GM19193 (cell line): ENCODE data around the gene ARHGAP6.

Source experiments
- POLR2A ChIP-seq: IDR thresholded peaks from 4 replicates; pipeline ENCODE4 v1.6.1; 2011; ENCODE audit not compliant: insufficient read depth, insufficient read length; ENCODE audit errors: extremely low read depth

ARHGAP6 gene

DNA sequence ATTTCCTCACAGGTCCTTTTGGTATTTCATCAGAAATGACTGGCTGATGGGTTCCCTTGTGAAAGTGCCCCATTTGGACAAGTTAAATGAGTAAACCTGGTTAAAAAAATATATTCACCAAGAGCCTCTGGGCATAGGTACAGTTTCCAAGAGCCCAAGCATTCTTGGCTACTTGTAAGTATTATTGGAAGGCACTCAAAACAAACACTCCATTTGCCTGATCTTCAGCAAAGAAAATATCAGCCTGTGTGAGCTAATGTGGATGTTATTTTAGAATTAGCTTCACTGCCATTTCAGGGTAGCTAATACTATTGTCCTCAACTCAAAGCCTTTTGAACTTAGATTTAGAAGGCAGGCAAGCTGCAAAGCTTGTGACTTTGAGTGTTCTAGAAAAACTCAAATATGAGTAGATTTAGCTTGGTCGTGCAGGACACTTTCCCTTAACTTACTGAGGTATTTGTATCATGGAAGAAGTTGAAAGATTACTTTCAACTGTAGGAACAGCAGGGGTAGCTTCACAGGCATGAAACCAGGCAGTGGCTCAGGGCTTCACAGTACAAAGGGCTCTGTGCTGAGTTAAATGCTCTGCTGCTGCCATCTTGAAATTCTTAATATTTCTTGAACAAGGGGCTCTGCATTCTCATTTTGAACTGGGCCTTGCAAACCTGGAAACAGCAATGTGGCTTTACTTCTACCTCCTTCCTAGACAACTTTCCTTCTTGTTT is 195.3 kb downstream of the ARHGAP6 start:
- no peak for TF ChIP-seq POLR2A

DNA sequence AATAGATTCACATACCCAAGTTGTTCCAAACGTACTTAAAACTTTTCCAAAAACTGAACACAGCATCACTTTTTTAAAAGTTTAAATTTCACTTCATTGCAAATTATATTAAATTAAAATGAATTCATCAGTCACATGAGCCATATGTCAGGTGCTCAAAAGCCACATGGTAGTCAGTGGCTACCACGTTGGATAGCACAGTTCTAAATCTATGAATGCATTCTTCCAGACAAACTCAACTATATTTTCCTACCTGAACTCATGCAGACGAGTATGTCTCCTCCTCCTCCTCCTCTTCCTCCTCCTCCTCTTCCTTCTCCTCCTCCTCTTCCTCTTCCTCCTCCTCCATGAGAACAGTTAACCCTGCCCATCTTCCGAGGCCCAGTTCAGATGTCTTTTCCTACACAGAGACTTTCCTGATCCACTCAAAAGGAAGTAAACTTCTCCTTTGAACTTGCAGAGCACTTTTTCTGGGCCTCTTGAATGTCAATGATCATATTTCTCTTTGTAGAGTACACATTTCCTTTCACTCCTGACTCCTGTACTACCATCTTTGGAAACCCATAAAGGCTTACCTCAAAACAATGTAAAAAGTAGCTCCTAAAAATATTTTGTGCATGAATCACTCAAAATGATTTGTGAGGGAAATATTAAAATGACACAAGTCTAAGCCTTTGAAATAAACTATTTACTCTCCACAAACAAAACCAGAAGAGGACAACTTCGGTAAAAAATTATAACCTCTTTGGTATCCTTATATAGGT is 199.9 kb downstream of the ARHGAP6 start:
- TF ChIP-seq POLR2A: no peak

DNA sequence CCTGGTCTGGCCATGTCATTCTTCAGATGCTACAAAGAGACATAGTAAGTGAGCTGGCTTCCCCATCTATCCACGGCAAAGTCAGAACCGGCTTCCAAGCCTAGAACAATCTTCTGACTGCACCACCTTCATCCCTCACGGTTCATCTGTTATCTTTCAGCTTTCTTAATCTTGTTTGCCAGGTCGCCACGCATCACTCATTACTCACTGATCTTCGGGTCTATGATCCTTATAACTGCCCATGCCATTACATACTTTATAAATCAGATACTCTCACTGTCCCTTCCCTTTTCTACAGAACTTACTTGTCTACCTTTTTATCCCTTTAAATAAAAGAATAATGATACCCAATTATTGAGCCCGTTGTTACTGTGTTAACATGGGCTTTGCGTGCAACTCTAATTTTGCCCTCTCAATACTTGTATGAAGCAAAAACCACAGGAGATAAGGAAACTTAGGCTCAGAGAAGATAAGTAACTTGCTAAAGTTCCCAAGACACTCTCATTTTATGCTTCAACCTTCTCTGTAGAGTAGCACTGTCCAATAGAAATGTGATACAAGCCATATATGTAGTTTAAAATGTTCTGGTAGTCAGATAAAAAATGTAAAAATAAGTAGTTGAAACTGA is 200.8 kb downstream of the ARHGAP6 start:
- no peak for TF ChIP-seq POLR2A

DNA sequence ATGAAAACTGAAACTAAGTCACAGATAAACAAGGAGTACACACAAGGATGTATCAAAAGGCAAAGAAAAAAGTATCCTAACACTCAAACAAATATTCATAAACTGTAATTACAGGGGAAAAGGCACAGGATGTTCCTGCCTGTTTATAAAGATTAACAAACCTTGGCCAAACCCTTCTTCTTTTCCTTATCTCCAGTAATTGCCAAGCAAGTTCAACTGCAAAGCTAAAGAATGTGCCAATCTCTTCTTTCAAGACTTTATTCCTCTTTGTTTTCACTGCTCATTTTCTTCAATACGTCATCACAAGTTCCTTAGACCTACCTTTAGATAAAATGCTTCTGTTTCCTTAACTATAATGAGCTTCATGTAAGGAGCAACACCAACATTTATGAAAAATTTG is 201.3 kb downstream of the ARHGAP6 start:
- no peak for TF ChIP-seq POLR2A

DNA sequence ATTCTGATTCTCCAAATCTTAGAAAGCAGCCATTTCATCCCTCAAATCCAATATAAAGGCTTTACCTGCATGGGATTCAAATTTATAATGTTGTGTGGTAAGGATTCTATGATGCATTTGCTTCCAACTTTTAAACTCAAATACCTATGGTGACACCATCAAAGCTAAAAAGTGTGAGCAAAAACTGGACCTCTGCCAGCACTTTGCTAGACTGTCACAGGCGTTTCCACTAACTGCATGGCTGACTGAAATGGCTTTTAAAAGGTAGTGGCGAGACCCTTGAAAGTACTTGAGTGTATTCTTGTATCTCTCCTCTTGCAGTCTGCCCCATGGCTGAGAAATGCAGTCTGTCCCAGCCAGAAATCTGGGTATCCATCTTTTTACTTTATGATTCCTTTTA is 203.1 kb downstream of the ARHGAP6 start:
- no peak for TF ChIP-seq POLR2A

DNA sequence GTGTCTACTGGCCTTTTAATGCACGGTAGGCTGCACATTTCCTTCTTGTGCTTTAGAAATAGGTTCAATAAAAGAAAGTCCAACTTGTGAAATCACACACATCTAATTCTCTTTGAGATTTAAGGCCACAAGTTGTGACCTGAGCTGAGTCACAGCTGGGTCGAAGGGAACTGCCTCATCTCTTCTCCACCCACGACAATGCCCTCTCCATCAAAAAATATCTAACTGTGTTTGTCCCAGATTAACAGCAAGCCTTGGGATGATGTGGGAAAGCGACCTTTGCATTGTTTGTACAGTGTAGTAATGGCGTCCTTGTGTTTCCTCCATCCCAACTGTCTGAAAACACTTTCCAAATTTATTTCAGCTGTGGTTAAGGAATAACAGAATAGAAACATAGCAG is 203.6 kb downstream of the ARHGAP6 start:
- no peak for TF ChIP-seq POLR2A

DNA sequence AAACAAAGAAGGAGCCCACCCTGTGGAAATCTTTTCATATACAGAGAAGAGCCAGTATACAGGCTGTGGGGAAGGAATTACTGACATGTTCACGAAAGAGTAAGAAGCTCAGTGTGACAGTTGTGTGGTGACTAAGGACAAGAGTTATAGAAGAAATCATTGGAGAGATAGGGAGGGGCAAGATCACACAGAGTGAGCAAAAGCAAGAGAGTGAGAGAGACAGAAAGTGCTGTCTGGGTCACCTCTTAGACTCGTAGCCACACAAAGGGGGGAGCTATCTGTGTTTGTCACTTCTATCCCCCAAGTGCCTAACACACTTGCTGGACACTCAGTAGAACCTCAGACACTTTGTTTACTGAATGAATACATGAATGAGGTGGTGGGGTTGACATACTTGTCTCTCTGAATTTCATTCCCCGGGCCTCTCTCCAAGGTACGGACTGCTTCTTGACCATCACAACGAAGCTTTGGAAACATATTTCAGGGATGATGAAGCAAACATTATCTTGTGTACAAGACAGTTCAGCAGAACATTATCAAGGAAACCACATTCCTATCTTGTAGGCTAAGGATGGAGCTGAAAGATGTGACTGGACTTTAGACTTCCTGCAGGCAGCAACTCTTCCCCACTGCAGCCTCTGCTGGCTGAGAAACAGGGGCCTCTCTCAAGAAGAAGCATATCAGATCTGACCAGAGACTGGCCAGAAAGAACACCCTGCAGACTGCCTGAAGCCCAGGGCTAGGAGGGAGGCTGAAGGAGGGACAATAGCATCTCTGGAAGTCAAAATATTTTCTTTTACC is 204.3 kb downstream of the ARHGAP6 start:
- TF ChIP-seq POLR2A: no peak

DNA sequence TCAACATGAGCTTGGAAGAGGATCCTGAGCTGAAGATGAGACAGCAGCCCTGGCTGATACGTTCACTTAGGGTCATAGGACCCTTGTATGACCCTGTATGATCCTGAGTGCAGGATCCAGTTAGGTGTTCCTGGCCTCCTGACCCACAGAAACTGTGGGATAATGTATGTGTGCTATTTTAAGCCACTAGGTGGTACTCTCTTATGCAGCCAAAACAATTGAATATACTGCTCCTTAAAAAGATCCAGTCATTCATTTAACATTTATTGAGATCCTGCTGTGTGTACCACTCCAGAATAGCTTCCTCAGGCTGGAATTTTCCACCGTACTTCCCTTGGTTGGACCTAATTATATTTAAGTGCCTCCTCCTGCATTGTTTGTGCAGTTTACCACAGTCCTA is 205.4 kb downstream of the ARHGAP6 start:
- TF ChIP-seq POLR2A: no peak

DNA sequence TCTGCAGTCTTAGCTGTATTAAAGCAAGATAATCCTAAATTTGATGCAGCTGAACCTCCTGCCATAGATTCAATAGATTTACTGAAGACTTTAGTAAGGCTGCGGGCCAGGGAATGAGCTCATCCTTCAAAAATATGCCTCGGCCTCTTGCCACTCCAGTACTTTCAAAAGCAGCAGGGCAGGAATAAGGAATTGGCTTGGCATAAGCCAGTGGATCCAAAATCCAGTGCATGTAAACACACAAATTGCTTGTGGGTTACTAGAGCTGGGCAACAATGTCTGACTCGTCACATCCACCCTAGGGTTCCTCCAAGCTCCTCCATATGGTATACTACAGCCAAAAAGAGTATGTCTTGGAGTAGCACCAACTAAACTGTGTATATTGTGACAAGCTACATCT is 207.6 kb downstream of the ARHGAP6 start:
- no peak for TF ChIP-seq POLR2A

DNA sequence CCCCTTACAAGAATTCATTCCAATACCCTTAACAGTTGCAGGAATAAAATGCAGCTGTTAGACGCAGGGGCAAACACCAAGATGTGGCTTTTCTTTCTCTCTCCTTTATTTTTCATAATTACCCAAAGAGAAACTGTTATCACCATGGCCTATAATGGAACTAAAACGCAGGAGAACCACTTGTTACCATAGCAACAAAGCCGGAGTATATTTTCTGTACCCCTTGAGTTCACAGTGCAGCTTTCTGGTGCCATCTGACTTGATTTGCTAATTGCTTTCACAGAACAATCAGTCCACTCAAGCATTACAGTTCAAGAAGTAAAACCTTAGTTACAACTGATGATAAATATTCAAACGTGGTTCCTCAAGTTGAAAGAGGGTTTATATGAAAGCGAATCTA is 214.6 kb downstream of the ARHGAP6 start:
- TF ChIP-seq POLR2A: no peak

DNA sequence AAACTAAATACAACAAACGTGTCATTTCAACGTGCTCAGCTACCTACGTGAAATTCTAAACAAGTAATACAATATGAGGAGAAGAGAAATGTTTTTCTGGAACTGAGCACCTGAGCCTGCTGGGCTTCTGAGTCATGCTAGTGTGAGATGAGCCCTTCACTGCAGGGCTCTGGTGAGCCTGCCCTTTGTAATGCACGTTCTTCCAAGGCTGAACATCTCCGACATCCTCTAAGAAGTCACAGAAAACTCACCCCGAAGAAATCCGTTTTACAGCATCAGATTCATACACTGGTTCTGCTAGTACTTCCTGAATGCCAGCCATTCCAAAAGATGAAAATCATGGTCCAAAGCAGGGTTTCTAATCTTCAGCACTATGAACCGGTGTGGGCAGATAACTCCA is 215.4 kb downstream of the ARHGAP6 start:
- TF ChIP-seq POLR2A: no peak

DNA sequence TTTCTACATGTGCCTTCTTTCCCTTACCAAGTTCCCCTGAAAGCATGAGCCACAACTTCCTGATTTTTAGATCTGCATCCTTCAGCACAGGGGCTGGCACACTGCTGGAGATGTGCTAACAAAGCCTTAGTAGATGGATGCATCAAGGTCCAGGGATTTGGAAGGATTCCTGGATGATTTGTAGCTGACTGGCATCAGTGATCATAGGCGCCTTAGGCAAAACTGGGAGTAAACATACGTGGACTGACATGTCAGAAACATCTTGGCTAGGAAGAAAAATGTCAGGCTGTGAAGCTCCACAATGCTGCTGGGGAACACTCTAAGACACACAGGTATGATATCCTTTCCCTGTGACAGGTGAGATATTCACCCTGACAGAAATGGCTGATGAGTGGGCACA is 216.1 kb downstream of the ARHGAP6 start:
- TF ChIP-seq POLR2A: no peak

DNA sequence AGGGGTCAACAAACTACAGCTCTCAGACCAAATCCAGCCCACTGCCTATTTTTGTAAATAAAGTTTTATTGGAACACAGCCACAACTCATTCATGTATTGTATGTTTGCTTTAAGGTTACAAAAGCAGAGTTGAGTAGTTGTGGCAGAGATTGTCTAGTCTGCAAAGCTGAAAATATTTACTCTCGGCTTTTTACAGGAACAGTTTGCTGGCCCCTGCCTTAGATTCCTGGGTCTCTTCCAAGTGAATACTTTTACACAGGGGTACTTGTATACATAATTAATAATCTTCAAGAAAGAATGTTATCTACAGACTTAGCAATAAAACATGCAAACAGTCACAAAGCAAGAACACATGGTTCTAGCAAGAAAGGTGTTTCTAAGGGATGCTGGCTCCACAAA is 218.3 kb downstream of the ARHGAP6 start:
- no peak for TF ChIP-seq POLR2A

DNA sequence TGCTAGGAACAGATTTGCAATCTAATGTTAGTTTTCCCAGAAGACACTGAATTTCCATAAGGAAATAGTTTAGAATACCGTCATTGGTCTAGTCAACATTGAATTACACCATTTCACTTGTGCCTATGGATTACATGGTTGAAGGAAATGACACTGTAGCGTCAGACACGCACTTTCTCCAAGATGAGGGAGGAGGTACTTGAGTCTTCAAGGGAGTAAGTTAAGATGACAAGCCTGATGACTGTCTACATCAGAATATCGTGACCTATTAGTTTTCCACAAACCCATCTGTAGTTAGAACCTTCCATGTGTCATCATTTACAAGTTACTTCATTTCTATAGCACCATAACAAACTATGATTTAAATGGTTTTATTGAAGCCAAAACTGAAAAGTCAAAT is 218.8 kb downstream of the ARHGAP6 start:
- no peak for TF ChIP-seq POLR2A

DNA sequence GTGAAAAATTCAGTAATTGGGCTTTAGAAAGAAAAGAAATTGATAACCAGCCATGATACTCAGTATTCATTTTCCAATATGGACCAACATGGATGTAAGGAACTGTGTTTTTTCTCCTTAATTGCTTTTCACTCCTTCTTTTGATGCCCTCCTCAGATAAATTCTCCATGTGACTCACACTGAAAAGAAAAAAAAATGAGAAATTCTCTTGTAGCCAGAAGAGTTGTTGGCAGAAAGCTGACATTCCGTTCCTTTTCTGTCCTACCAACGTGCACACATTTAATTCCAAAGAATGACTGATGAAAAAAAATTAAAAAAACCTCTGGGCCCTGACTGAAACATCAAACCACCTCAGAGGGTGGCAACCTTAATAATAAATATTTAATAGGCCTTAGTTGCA is 219.4 kb downstream of the ARHGAP6 start:
- no peak for TF ChIP-seq POLR2A
